ENCODE data around the gene SIGLEC6.
A peak's percentile ranks its signal among the peaks of the same experiment; 100 is the strongest.

SIGLEC6 gene

DNA sequence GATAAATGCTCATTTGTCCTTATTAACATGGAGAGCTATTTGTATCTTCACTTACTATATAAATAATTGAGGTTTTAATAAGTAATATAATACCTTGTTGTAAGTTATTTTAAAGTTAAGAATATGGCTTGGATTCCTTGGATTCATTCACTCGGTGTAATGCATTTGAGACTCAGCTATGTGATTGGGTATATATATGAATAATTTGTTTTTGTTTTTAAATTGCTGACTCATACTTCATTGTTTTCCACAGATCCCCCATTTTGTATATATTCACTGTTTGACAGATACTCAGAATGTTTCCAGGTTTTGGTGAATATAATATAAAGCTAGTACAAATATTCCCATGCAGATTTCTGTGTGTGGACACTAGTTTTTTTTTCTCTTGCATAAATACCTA, 59.9 kb downstream of the SIGLEC6 start:
- no peak overlapping the region for H3K4me3 ChIP-seq (replicated peaks in 1 of 2; ENCODE audit: low read depth in 2 of 2, low read length in 2 of 2)
- peak in 1 of 2 donors; percentile 20 for DNase-seq (ENCODE audit: low read depth in 2 of 2)
- TF ChIP-seq, protein P1, sequence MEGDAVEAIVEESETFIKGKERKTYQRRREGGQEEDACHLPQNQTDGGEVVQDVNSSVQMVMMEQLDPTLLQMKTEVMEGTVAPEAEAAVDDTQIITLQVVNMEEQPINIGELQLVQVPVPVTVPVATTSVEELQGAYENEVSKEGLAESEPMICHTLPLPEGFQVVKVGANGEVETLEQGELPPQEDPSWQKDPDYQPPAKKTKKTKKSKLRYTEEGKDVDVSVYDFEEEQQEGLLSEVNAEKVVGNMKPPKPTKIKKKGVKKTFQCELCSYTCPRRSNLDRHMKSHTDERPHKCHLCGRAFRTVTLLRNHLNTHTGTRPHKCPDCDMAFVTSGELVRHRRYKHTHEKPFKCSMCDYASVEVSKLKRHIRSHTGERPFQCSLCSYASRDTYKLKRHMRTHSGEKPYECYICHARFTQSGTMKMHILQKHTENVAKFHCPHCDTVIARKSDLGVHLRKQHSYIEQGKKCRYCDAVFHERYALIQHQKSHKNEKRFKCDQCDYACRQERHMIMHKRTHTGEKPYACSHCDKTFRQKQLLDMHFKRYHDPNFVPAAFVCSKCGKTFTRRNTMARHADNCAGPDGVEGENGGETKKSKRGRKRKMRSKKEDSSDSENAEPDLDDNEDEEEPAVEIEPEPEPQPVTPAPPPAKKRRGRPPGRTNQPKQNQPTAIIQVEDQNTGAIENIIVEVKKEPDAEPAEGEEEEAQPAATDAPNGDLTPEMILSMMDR (IDR thresholded peaks at IDR 0.05; ENCODE audit: low read depth, low read length), result no peak

DNA sequence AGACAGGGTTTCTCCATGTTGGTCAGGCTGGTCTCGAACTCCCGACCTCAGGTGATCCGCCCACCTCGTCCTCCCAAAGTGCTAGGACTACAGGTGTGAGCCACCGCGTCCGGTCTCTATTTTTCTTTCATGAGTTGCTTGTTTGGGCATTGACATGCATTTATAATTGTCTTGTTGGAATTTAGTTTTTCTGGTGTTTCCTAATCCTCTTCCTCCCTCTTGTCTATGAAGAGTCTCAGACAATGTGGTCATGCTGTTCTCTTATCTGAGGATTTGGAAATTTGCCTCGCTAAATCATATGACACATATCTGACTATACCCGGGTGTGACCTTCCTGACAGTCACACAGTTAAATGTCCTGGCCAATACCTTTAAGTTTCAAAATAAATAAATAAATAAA, 60.5 kb downstream of the SIGLEC6 start:
- TF ChIP-seq, protein P1 (IDR thresholded peaks at IDR 0.05; ENCODE audit: low read depth, low read length), result no peak
- peak; percentile 28 to 55 for DNase-seq (ENCODE audit: low read depth in 2 of 2)
- H3K4me3 ChIP-seq (replicated peaks in 1 of 2; ENCODE audit: low read depth in 2 of 2, low read length in 2 of 2), result no peak overlapping the region

DNA sequence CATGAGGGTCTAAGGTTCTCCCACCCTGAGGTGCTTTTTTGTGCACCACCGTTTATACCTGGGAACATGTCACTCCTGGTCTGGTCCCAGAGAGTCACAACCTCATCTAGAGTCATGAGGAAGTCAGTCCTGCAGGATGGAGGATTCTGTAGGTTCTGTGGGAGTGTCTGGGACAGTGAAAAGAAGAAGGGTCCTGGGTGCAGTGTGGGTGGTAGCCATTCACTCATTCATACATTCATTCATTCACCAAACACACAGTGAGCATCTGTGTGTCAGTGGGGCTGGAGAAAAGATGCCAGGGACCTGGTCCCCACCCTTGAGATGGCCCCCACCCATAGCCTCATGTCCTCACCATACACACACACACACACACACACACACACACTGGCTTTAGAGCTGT, 61.8 kb downstream of the SIGLEC6 start:
- no peak overlapping the region for H3K4me3 ChIP-seq (replicated peaks in 1 of 2; ENCODE audit: low read depth in 2 of 2, low read length in 2 of 2)
- TF ChIP-seq, protein P1 (IDR thresholded peaks at IDR 0.05; ENCODE audit: low read depth, low read length), result no peak
- no peak for DNase-seq (ENCODE audit: low read depth in 2 of 2)

DNA sequence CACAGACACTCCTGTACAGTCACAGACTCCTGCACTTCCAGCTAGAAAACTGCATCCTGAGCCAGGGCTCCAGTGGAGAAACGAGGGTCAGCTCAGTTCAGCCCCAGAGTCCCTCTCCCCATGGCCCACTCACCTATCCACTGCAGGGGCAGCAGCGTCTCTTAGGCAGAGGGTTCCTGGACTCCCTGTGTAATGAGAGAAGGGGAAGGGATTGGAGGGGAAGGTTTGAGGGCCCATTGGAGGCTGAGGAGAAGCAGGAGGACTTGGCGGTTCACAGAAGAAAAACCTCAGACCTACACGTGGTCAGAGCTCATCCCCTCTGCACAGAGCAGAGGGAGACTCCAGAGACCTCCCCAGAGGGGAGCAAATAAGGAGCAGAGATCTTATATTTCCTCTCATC, 62.3 kb downstream of the SIGLEC6 start:
- no peak for DNase-seq (ENCODE audit: low read depth in 2 of 2)
- TF ChIP-seq, protein P1 (IDR thresholded peaks at IDR 0.05; ENCODE audit: low read depth, low read length), result no peak
- H3K4me3 ChIP-seq (replicated peaks in 1 of 2; ENCODE audit: low read depth in 2 of 2, low read length in 2 of 2), result no peak overlapping the region

DNA sequence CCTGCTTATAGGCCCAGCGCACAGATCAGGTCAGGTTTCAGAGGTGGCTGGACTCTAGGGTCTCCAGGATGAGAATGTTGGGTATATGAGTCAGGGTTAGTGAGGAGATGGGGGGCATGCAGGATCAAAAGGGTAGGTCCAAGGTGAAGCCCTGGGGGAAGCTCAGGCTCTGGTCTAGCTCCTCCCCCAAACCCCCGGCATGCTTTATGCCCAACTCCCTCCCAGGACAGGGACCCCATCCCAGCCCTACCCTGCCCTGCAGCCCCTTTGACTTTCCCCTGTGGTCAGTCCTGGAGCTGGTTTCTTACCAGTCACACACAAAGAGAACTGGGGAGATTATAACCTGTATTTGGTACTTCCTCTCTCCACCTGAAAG, 62.9 kb downstream of the SIGLEC6 start:
- no peak overlapping the region for H3K4me3 ChIP-seq (replicated peaks in 1 of 2; ENCODE audit: low read depth in 2 of 2, low read length in 2 of 2)
- TF ChIP-seq, protein P1 (IDR thresholded peaks at IDR 0.05; ENCODE audit: low read depth, low read length), result no peak
- no peak for DNase-seq (ENCODE audit: low read depth in 2 of 2)

DNA sequence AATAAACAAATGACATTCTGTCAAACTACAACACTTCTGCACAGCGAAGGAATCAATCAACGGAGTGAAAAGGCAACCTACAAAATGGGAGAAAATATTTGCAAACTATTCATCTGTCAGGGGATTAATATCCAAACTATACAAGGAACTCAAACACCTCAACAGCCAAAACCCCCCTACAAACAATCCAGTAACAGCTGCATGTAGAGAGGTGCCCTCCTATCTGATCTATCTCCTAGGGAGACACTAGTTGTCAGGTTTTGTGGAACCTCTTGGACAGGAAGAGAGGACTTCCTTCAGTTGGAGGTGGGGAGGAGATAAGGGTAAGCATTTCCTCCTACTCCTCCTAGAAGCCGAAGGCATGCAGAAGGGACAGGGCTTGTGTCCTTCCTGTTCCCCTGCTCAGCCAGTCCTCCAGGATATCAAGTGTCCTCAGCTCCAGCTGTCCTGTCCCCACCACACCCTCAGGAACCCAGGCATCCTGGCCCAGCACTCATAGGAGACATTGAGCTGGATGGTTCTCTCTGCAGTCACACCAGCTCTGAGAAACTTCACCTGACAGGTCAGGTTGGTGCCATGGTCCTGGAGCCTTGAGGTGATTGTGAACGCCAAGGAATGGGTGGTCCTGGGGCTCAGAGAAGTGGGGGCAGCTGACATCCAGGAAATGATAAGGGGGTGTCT, 63.5 kb downstream of the SIGLEC6 start:
- DNase-seq (ENCODE audit: low read depth in 2 of 2), result no peak
- TF ChIP-seq, protein P1 (IDR thresholded peaks at IDR 0.05; ENCODE audit: low read depth, low read length), result no peak
- no peak overlapping the region for H3K4me3 ChIP-seq (replicated peaks in 1 of 2; ENCODE audit: low read depth in 2 of 2, low read length in 2 of 2)

Data from cardiac fibroblast (primary cell).